ENCODE measurements around the gene PICK1. TPM values are rescaled to one million over a fixed set of nuclear protein-coding genes. Genes with fewer than 3 reads are reported as not detected.

The PICK1 gene
- total RNA-seq, 1 experiment from 2014 or later: 35.7 TPM

- Histone ChIP-seq H3K9me3 (ENCODE audit: control insufficient read depth, low read depth, low read length) (no peaks in the 10 kb centered on the region), H2AK5ac (ENCODE audit: insufficient read length, low read length) (no peak within 1 kb of the TSS), H2BK12ac (ENCODE audit: insufficient read length, low read depth, low read length) (no peak within 1 kb of the TSS), H3K4me1 (ENCODE audit: insufficient read depth, low read length) (no peaks in the 10 kb centered on the region), H3K79me2 (ENCODE audit: insufficient read depth, low read length) (no peaks in the 10 kb centered on the region), H3T11ph (ENCODE audit: low read length) (no peak within 1 kb of the TSS), H4K20me1 (ENCODE audit: control insufficient read depth, insufficient read depth, insufficient read length) (peaks cover 2% of the 10 kb centered on the region), H2BK5ac (ENCODE audit: insufficient read length, low read length) (no peak within 1 kb of the TSS), H4K5ac (ENCODE audit: insufficient read length, low read depth, low read length) (no peak within 1 kb of the TSS), H3K14ac (ENCODE audit: insufficient read depth, low read length) (no peak within 1 kb of the TSS; the same call in 1 of the 2 replicates), H2BK20ac (ENCODE audit: low read depth, low read length, poor library complexity, severe bottlenecking) (no peak within 1 kb of the TSS), H3K4me2 (ENCODE audit: insufficient read depth, insufficient read length, low read length) (no peak within 1 kb of the TSS), H3K27ac (ENCODE audit: insufficient read length, low read depth, low read length) (no peak within 1 kb of the TSS), H3K23me2 (ENCODE audit: insufficient read length, low read depth, low read length, poor library complexity, severe bottlenecking) (no peaks in the 10 kb centered on the region), H3K4ac (ENCODE audit: low read depth, low read length) (no peak within 1 kb of the TSS), H2AFZ (ENCODE audit: low read length) (no peak within 1 kb of the TSS), H3K23ac (ENCODE audit: insufficient read length, low read depth, low read length) (no peak within 1 kb of the TSS), H3K27me3 (ENCODE audit: insufficient read depth, low read length) (no peaks in the 10 kb centered on the region), H2BK15ac (ENCODE audit: low read depth, low read length) (no peak within 1 kb of the TSS), H3K56ac (ENCODE audit: insufficient read length, low read depth, low read length) (no peak within 1 kb of the TSS), H4K91ac (ENCODE audit: insufficient read length, low read depth, low read length) (no peak within 1 kb of the TSS), H3K79me1 (ENCODE audit: insufficient read depth, low read depth, low read length, poor library complexity, severe bottlenecking) (no peaks in the 10 kb centered on the region), H4K8ac (replicated peaks; ENCODE audit: insufficient read length, low read depth, low read length) (no peak within 1 kb of the TSS), H2BK120ac (ENCODE audit: low read depth, low read length, poor library complexity, severe bottlenecking) (no peak within 1 kb of the TSS), H3K9ac (ENCODE audit: extremely low read depth, insufficient read length, low read length) (no peak within 1 kb of the TSS), H3K18ac (ENCODE audit: insufficient read length, low read depth, low read length) (no peak within 1 kb of the TSS)
- Mint-ChIP-seq H3K4me1 (peaks cover 2 to 13% of the 10 kb centered on the region in 2 experiments), H3K36me3 (ENCODE audit: insufficient read depth in 1 of 3, low read depth in 3 of 3) (peaks cover 0 to 2% (median 2%) of the 10 kb centered on the region in 3 experiments; a peak in 5 of 7 replicates), H3K27me3 (ENCODE audit: low read depth) (no peaks in the 10 kb centered on the region; the same call in 1 of the 2 replicates), H3K4me3 (no peak within 1 kb of the TSS), H3K27ac (peak within 1 kb of the TSS in 1 of 3 experiments; percentile 81; a peak in 2 of 7 replicates), H3K9me3 (peaks cover 0 to 3% of the 10 kb centered on the region in 2 experiments; a peak in 1 of 5 replicates)
- WGBS (ENCODE audit: extremely low coverage, insufficient read length, low lambda C conversion rate): no CpG with 5 or more reads among the region's 19 CpGs
- no peak for TF ChIP-seq CTCF (conservative IDR thresholded peaks at IDR 0.05)
- peak; percentile 40 for DNase-seq
Measured at GRCh38 chr22:38110008-38110862, 53.0 kb downstream of the PICK1 start, which contains the start of gene BAIAP2L2. Gene BAIAP2L2, minus strand, starts transcription at chr22:38110684. Its CDS starts 159 bp downstream, at chr22:38110525.
